Ovary (tissue), 3 donors: ENCODE data around the gene SLCO6A1.

Source experiments
- POLR2A ChIP-seq: fragments of 450-650 bp; IDR thresholded peaks from one replicate; pipeline ENCODE4 v1.6.1; 2017; ENCODE audit warnings: antibody characterized with exemption, mild to moderate bottlenecking, moderate library complexity
- TF ChIP-seq, protein P1 (sequence below), 3 donors: fragments of 450-650 bp in 2 of 3; fragments of 200-600 bp in 1 of 3; IDR thresholded peaks; one replicate each; pipeline versions ENCODE4 v1.5.1 to v1.8.0; 2016 to 2022; ENCODE audit warnings: antibody characterized with exemption in 3 of 3, mild to moderate bottlenecking in 1 of 3
- donor health status: DM: no; HTN: no; CAD: no.

DNA sequence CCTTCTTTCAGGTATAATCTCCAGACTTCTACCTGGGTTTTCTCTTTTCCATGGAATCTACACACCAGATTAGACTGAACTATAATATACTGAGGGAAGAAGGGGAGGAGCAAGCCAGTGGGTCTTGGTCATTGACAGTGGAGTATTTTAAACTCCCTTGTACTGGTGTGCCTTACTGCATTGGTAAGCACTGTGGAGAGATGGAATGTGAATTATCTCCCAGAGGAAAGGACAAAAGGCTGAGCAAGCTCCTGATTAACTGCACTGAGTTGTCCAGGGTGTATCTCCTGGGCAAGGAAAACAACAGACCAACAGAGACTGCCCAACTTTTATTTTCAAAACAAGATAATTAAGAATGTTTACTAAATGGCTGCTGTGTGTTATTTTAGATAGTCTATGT, 29.8 kb upstream of the SLCO6A1 start:
- TF ChIP-seq, protein P1, sequence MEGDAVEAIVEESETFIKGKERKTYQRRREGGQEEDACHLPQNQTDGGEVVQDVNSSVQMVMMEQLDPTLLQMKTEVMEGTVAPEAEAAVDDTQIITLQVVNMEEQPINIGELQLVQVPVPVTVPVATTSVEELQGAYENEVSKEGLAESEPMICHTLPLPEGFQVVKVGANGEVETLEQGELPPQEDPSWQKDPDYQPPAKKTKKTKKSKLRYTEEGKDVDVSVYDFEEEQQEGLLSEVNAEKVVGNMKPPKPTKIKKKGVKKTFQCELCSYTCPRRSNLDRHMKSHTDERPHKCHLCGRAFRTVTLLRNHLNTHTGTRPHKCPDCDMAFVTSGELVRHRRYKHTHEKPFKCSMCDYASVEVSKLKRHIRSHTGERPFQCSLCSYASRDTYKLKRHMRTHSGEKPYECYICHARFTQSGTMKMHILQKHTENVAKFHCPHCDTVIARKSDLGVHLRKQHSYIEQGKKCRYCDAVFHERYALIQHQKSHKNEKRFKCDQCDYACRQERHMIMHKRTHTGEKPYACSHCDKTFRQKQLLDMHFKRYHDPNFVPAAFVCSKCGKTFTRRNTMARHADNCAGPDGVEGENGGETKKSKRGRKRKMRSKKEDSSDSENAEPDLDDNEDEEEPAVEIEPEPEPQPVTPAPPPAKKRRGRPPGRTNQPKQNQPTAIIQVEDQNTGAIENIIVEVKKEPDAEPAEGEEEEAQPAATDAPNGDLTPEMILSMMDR (IDR thresholded peaks at IDR 0.05), result no peak
- no peak for TF ChIP-seq POLR2A
